GM23248 (cell line): ENCODE measurements around the gene PKIB. TPM values are rescaled to one million over a fixed set of nuclear protein-coding genes. Genes with fewer than 3 reads are reported as not detected.

ENCODE experiments used
- DNase-seq: peaks from one replicate; pipeline ENCODE4 v3.0.0-alpha.2; 2015
- H2AFZ ChIP-seq: fragments of 200-600 bp; sonication (generic); 2 replicates; pipeline ENCODE4 v1.6.1; 2016; ENCODE audit warnings: antibody characterized with exemption
- H3F3A ChIP-seq: fragments of 200-600 bp; sonication (generic); 2 replicates; pipeline ENCODE4 v1.6.1; 2016; ENCODE audit warnings: mild to moderate bottlenecking, antibody characterized with exemption, mixed run types; ENCODE audit not compliant: insufficient read depth
- H3K27ac ChIP-seq: fragments of 200-600 bp; sonication (generic); 2 replicates; pipeline ENCODE4 v1.5.1; 2016; ENCODE audit warnings: mild to moderate bottlenecking
- H3K27me3 ChIP-seq: fragments of 200-600 bp; sonication (generic); replicated peaks from 2 replicates; pipeline ENCODE4 v1.6.1; 2016; ENCODE audit warnings: mild to moderate bottlenecking; ENCODE audit not compliant: insufficient read depth
- H3K36me3 ChIP-seq: fragments of 200-600 bp; sonication (generic); 2 replicates; pipeline ENCODE4 v1.6.1; 2016; ENCODE audit warnings: low read depth, mild to moderate bottlenecking
- H3K4me1 ChIP-seq: fragments of 200-600 bp; sonication (generic); 2 replicates; pipeline ENCODE4 v1.6.1; 2016; ENCODE audit warnings: mild to moderate bottlenecking; ENCODE audit not compliant: insufficient read depth
- H3K4me2 ChIP-seq: fragments of 200-600 bp; sonication (generic); one replicate; pipeline ENCODE4 v1.6.1; 2016; ENCODE audit warnings: mild to moderate bottlenecking; ENCODE audit not compliant: unreplicated experiment
- H3K4me3 ChIP-seq: fragments of 200-600 bp; sonication (generic); 2 replicates; pipeline ENCODE4 v1.5.1; 2016; ENCODE audit warnings: mild to moderate bottlenecking
- H3K79me2 ChIP-seq: fragments of 200-600 bp; sonication (generic); 2 replicates; pipeline ENCODE4 v1.6.1; 2016; ENCODE audit warnings: mild to moderate bottlenecking; ENCODE audit not compliant: insufficient read depth
- H3K9ac ChIP-seq: fragments of 200-600 bp; sonication (generic); 2 replicates; pipeline ENCODE4 v1.6.1; 2016; ENCODE audit warnings: mild to moderate bottlenecking
- H3K9me2 ChIP-seq: fragments of 200-600 bp; sonication (generic); 2 replicates; pipeline ENCODE4 v1.6.1; 2016; ENCODE audit warnings: mixed run types, mild to moderate bottlenecking, moderate library complexity; ENCODE audit not compliant: insufficient read depth
- H3K9me3 ChIP-seq: fragments of 200-600 bp; sonication (generic); one replicate; pipeline ENCODE4 v1.6.1; 2017; ENCODE audit warnings: low read depth
- H4K20me1 ChIP-seq: fragments of 200-600 bp; sonication (generic); 2 replicates; pipeline ENCODE4 v1.6.0; 2016; ENCODE audit not compliant: insufficient read depth
- EZH2 ChIP-seq: fragments of 200-600 bp; sonication (generic); IDR thresholded peaks from 2 replicates; pipeline ENCODE4 v1.6.1; 2018; ENCODE audit warnings: antibody characterized with exemption, mild to moderate bottlenecking; ENCODE audit not compliant: insufficient read depth, poor library complexity, severe bottlenecking
- EZH2phosphoT487 ChIP-seq: fragments of 200-600 bp; sonication (generic); IDR thresholded peaks from 2 replicates; pipeline ENCODE4 v1.6.1; 2018; ENCODE audit warnings: antibody characterized with exemption, moderate library complexity, mild to moderate bottlenecking, low read depth; ENCODE audit not compliant: insufficient read depth
- WGBS, 2 experiments: methylation state at CpG; one replicate each; pipeline ENCODE4 v1.1.6; 2015 to 2017; ENCODE audit warnings: low lambda C conversion rate in 2 of 2, low coverage in 1 of 2; ENCODE audit errors: missing lambda C conversion rate in 2 of 2; 5-methylcytosine and 5-hydroxymethylcytosine counted together
- in situ Hi-C: fragments of 300-500 bp; cut with MboI; formaldehyde crosslinking; loops from 2 replicates; pipeline ENCODE4 v1.15.0; 2020
- polyA plus RNA-seq: library from polyadenylated mRNA; unstranded; fragments of >200 nt; fragmentation: Nextera tagmentation; extraction: Ambion mirVana; gene quantifications from 2 replicates; pipeline ENCODE4 v1.2.1, GENCODE V29; 2016
- total RNA-seq: library from RNA; depleted of rRNA; stranded (reverse); fragments of >200 nt; shearing (Covaris generic); gene quantifications from 2 replicates; pipeline ENCODE4 v1.2.3, GENCODE V29; 2014

Gene PKIB
- total and polyA plus RNA-seq, 2 experiments from 2014 or later: 0.40 TPM; not detected in 1

DNA sequence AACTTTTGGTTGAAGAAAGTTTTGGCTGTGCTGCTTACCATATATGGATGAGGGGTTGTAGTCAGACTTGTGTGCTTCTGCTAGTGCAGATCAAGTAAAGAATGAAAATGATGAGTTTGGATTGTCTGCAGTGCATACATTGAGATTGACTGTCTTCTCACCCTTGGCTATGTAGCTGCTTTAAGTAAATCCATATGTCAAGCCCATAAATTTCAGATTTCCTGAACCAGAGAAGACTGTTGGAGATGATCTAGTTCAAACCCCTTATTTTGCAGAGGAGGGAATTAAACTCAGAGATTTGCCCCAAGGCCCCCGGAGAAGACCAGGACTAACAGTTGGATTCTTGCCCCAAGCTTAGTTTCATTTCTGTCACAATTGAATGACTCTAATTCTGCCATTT, 67.2 kb downstream of the PKIB start:
- Histone ChIP-seq H3K9me2 (no peaks in the 10 kb centered on the region), H3K4me3 (no peak overlapping the region), H2AFZ (no peak overlapping the region), H3K4me2 (no peak overlapping the region), H3F3A (no peaks in the 10 kb centered on the region), H3K9ac (no peak overlapping the region), H3K9me3 (no peaks in the 10 kb centered on the region), H3K27me3 (no peaks in the 10 kb centered on the region), H3K36me3 (no peaks in the 10 kb centered on the region), H3K4me1 (no peaks in the 10 kb centered on the region), H3K79me2 (no peaks in the 10 kb centered on the region), H3K27ac (no peak overlapping the region), H4K20me1 (no peaks in the 10 kb centered on the region)
- in situ Hi-C loops: no loop called here
- TF ChIP-seq EZH2 (no peak), EZH2phosphoT487 (no peak)
- no peak for DNase-seq
- 16 to 17% methylated on average over 1 of the region's 1 CpG for WGBS, 2 experiments

GRCh38 chr6:122678841-122679240, 68.6 kb downstream of the PKIB start:
- 40 to 47% methylated on average over 3 of the region's 3 CpGs for WGBS, 2 experiments

DNA sequence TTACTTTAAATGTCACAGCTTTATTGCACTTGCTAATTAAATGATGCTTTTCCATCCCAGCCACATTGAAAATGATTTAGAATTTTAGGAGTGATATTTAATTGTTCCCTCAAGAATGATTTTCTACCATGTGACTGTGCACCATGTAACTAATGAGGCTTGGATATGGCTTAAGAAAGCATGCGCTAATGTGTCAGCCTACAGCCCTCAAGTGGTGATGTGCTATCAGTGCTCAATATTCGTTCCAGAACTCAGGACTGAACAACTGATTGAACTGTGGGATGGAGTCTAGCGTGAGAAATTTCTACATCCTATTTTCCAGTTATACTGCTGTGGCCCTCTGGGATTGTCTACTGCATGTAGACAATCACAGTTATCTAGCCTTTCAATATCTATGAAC, 71.5 kb downstream of the PKIB start:
- 75 to 81% methylated on average over 3 of the region's 3 CpGs for WGBS, 2 experiments
- Histone ChIP-seq H3K9me3 (no peaks in the 10 kb centered on the region), H4K20me1 (no peaks in the 10 kb centered on the region), H2AFZ (no peak overlapping the region), H3K27ac (no peak overlapping the region), H3K9me2 (no peaks in the 10 kb centered on the region), H3K9ac (no peak overlapping the region), H3K4me2 (no peak overlapping the region), H3K4me3 (no peak overlapping the region), H3F3A (no peaks in the 10 kb centered on the region), H3K36me3 (no peaks in the 10 kb centered on the region), H3K79me2 (no peaks in the 10 kb centered on the region), H3K27me3 (no peaks in the 10 kb centered on the region), H3K4me1 (no peaks in the 10 kb centered on the region)
- in situ Hi-C loops: no loop called here
- DNase-seq: no peak
- TF ChIP-seq EZH2 (no peak), EZH2phosphoT487 (no peak)

More at GRCh38 chr6:122678841-122679240, 68.6 kb downstream of the PKIB start:
- H3K27me3 ChIP-seq: no peaks in the 10 kb centered on the region
- H3K79me2 ChIP-seq: no peaks in the 10 kb centered on the region
- H3K4me3 ChIP-seq: no peak overlapping the region
- DNase-seq: no peak
- no peaks in the 10 kb centered on the region for H3F3A ChIP-seq
- H4K20me1 ChIP-seq: no peaks in the 10 kb centered on the region
- no peak overlapping the region for H2AFZ ChIP-seq
- no peaks in the 10 kb centered on the region for H3K9me2 ChIP-seq
- no peak overlapping the region for H3K27ac ChIP-seq
- no peak overlapping the region for H3K4me2 ChIP-seq
- TF ChIP-seq EZH2phosphoT487 (no peak), EZH2 (no peak)
- H3K4me1 ChIP-seq: no peaks in the 10 kb centered on the region
- H3K9ac ChIP-seq: no peak overlapping the region
- in situ Hi-C loops: no loop called here
- no peaks in the 10 kb centered on the region for H3K36me3 ChIP-seq
- no peaks in the 10 kb centered on the region for H3K9me3 ChIP-seq

- in situ Hi-C loops: no loop called here
- no peak for DNase-seq
Observed at GRCh38 chr6:122683989-122684651, 73.9 kb downstream of the PKIB start.

More at GRCh38 chr6:122683989-122684651, 73.9 kb downstream of the PKIB start:
- no peak for TF ChIP-seq EZH2phosphoT487
- TF ChIP-seq EZH2: no peak
- H3K27me3 ChIP-seq: no peaks in the 10 kb centered on the region
- WGBS, 2 experiments: 29 to 34% methylated on average over 1 of the region's 1 CpG
- no peaks in the 10 kb centered on the region for H4K20me1 ChIP-seq
- no peaks in the 10 kb centered on the region for H3K36me3 ChIP-seq
- H3K4me1 ChIP-seq: no peaks in the 10 kb centered on the region
- no peaks in the 10 kb centered on the region for H3K9me2 ChIP-seq
- H3K9me3 ChIP-seq: no peaks in the 10 kb centered on the region
- no peak overlapping the region for H2AFZ ChIP-seq
- H3K4me2 ChIP-seq: no peak overlapping the region
- H3F3A ChIP-seq: no peaks in the 10 kb centered on the region
- H3K9ac ChIP-seq: no peak overlapping the region
- H3K27ac ChIP-seq: no peak overlapping the region
- H3K79me2 ChIP-seq: no peaks in the 10 kb centered on the region
- no peak overlapping the region for H3K4me3 ChIP-seq
